ENCODE measurements around the gene MAGI2.

DNA sequence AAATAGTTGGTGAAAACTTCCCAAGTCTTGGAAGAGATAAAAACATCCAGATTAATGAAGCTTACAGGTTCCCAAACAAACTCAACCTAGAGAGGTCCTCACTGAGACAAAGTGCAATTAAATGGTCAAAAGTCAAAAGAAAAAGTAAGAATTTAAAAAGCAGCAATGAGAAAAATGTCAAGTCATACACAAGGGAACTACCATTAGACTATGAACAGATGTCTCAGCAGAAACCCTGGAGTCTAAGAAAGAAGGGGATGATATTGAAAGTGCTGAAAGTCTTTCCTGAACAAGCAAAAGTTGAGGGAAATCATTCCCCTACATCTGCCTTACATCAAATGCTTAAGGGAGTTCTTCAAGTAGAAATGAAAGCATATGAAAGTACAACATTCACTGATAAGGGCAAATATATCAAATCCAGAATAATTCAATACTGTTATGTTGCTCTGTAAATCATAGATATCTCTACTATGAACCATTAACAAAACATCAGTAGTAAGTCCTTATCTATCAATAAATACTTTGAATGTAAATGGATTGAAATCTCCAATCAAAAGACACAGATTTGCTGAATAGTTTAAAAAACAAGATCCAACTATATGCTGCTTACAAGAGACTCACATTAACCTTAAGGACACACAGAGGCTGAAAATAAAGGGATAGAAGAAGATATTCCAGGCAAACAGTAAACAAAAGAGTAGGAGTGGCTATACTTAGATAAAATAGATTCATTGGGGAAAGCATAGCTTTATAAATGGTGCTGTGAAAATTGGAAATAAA is 1205.4 kb downstream of the MAGI2 start:
- no peak for TF ChIP-seq CTCF (conservative IDR thresholded peaks at IDR 0.05; ENCODE audit: low read length)
- no peak for TF ChIP-seq EZH2phosphoT487 (IDR thresholded peaks at IDR 0.05; ENCODE audit: borderline replicate concordance, low read depth, low read length)
